ENCODE results near the gene C2orf49. TPM values are rescaled to one million over a fixed set of nuclear protein-coding genes. Genes with fewer than 3 reads are reported as not detected.

Gene C2orf49
- total RNA-seq, 1 experiment from 2014 or later, result 18.1 TPM

DNA sequence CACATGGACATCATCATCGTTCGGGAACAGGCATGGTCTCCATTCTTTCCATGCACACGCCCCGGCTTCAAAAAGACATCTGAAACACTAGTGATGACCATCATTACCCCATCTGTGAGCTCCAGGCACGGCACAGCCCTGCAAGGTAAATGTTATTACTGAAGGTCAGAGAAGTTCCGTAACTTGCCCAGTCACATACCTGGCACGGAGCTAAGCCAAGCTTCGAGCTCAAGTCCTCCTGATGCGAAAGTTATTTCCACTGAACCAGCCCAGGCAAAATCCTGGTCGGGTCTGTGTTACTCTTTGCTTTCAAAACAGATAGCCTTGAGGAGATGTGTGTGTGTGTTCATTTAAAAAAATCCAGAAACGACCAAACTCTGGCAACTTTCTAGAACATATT is 38.7 kb downstream of the C2orf49 start:
- TF ChIP-seq, protein P1, sequence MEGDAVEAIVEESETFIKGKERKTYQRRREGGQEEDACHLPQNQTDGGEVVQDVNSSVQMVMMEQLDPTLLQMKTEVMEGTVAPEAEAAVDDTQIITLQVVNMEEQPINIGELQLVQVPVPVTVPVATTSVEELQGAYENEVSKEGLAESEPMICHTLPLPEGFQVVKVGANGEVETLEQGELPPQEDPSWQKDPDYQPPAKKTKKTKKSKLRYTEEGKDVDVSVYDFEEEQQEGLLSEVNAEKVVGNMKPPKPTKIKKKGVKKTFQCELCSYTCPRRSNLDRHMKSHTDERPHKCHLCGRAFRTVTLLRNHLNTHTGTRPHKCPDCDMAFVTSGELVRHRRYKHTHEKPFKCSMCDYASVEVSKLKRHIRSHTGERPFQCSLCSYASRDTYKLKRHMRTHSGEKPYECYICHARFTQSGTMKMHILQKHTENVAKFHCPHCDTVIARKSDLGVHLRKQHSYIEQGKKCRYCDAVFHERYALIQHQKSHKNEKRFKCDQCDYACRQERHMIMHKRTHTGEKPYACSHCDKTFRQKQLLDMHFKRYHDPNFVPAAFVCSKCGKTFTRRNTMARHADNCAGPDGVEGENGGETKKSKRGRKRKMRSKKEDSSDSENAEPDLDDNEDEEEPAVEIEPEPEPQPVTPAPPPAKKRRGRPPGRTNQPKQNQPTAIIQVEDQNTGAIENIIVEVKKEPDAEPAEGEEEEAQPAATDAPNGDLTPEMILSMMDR (IDR thresholded peaks at IDR 0.05; ENCODE audit: unreplicated experiment), result no peak
- Mint-ChIP-seq H3K9me3 (ENCODE audit: low read depth, unreplicated experiment) (peaks cover 3% of the 10 kb centered on the region), H3K4me1 (ENCODE audit: low read depth, unreplicated experiment) (peaks cover 42% of the 10 kb centered on the region), H3K27ac (ENCODE audit: unreplicated experiment) (no peak overlapping the region), H3K27me3 (ENCODE audit: unreplicated experiment) (no peaks in the 10 kb centered on the region), H3K4me3 (ENCODE audit: low read depth, unreplicated experiment) (no peak overlapping the region), H3K36me3 (ENCODE audit: insufficient read depth, unreplicated experiment) (peaks cover 77% of the 10 kb centered on the region)
- CTCF ChIA-PET, result no interaction called here
- intact Hi-C loops (cut with micrococcal nuclease; ENCODE audit: unreplicated experiment), result no loop called here
- BruUV-seq (replicated peaks), result no TSS peak
- no peak for DNase-seq

DNA sequence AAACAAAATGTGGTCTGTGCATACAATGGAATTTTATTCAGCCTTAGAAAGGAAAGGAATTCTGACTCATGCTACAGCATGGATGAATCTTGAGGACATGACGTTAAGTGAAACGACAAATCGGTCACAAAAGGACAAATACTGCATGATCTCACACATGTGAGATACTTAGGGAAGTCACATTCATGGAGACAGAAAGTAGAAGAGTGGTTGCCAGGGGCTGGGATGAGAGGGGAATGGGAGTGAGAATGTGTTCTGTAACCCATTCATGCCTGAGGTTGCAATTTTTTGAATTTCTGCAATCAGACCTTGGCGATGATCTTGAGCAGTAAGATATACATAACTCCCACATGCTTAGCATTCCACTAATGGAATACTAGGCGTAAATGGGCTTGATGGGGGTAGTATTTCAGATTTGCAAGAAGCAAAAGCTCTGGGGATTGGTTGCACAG is 39.5 kb downstream of the C2orf49 start:
- Mint-ChIP-seq H3K36me3 (ENCODE audit: insufficient read depth, unreplicated experiment) (peaks cover 83% of the 10 kb centered on the region), H3K9me3 (ENCODE audit: low read depth, unreplicated experiment) (peaks cover 3% of the 10 kb centered on the region), H3K4me3 (ENCODE audit: low read depth, unreplicated experiment) (no peak overlapping the region), H3K27ac (ENCODE audit: unreplicated experiment) (peak overlapping the region; percentile 75), H3K4me1 (ENCODE audit: low read depth, unreplicated experiment) (peaks cover 42% of the 10 kb centered on the region), H3K27me3 (ENCODE audit: unreplicated experiment) (no peaks in the 10 kb centered on the region)
- intact Hi-C loops (cut with micrococcal nuclease; ENCODE audit: unreplicated experiment), result no loop called here
- no peak for DNase-seq
- TF ChIP-seq, protein P1 (IDR thresholded peaks at IDR 0.05; ENCODE audit: unreplicated experiment), result no peak
- BruUV-seq (replicated peaks), result no TSS peak
- CTCF ChIA-PET, result no interaction called here

DNA sequence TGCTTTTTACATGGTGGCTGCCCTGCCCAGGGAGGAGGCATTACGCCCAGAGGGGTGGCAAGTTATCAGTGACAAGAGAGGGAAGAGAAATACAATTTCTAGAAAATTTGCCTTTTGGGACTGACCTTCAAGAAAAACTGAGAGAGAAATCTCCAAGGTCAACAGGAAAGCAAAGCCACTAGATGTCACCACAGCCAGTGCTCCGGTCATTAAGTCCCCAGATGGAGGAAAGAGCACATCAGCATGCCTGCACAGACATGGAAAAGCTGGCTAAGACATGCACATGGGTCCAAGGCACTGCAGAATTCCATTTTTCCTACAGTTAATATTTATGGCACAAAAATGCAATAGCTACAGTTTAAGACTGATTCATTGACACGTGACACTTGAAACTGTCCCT is 40.5 kb downstream of the C2orf49 start:
- TF ChIP-seq, protein P1 (IDR thresholded peaks at IDR 0.05; ENCODE audit: unreplicated experiment), result no peak
- CTCF ChIA-PET, result no interaction called here
- Mint-ChIP-seq H3K4me3 (ENCODE audit: low read depth, unreplicated experiment) (no peak overlapping the region), H3K4me1 (ENCODE audit: low read depth, unreplicated experiment) (peaks cover 45% of the 10 kb centered on the region), H3K27ac (ENCODE audit: unreplicated experiment) (no peak overlapping the region), H3K36me3 (ENCODE audit: insufficient read depth, unreplicated experiment) (peaks cover 85% of the 10 kb centered on the region), H3K9me3 (ENCODE audit: low read depth, unreplicated experiment) (peaks cover 3% of the 10 kb centered on the region), H3K27me3 (ENCODE audit: unreplicated experiment) (no peaks in the 10 kb centered on the region)
- no peak for DNase-seq
- no TSS peak for BruUV-seq (replicated peaks)
- intact Hi-C loops (cut with micrococcal nuclease; ENCODE audit: unreplicated experiment), result loop anchor here (2.0 kb wide), 1 partner anchor 19 kb away; no protein-coding TSS in a partner anchor

DNA sequence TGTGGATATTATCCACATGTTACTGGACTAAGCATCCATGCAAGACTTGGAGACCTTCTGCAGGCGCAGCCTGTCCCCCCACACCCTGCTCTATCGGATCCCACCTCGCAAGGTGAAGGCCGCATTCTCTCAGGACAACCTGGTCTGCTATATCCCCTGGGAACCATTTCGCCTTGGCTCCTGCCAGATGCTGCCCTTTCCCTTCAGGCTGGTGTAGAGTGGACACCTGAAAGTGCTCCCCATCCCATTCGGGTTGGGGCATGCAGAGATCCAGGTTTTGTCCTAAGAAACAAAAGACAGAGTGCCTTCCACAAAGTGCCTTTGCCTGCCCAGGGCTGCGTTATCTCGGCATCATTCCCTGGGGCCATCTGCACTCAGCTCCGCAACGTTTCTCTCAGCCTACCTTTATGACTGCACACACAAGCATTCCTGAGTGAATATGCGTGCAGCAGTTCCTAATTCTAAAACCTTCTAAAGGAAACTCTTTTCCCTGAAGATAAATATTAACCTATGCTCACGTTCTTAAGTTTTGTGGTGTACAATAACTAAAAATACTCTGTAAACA is 41.0 kb downstream of the C2orf49 start:
- Mint-ChIP-seq H3K4me3 (ENCODE audit: low read depth, unreplicated experiment) (no peak overlapping the region), H3K9me3 (ENCODE audit: low read depth, unreplicated experiment) (peaks cover 3% of the 10 kb centered on the region), H3K27me3 (ENCODE audit: unreplicated experiment) (no peaks in the 10 kb centered on the region), H3K27ac (ENCODE audit: unreplicated experiment) (no peak overlapping the region), H3K36me3 (ENCODE audit: insufficient read depth, unreplicated experiment) (peaks cover 85% of the 10 kb centered on the region), H3K4me1 (ENCODE audit: low read depth, unreplicated experiment) (peaks cover 47% of the 10 kb centered on the region)
- CTCF ChIA-PET, result no interaction called here
- no peak for DNase-seq
- BruUV-seq (replicated peaks), result no TSS peak
- TF ChIP-seq, protein P1 (IDR thresholded peaks at IDR 0.05; ENCODE audit: unreplicated experiment), result no peak
- intact Hi-C loops (cut with micrococcal nuclease; ENCODE audit: unreplicated experiment), result loop anchor here (2.0 kb wide), 1 partner anchor 18 kb away; no protein-coding TSS in a partner anchor

Data from Calu3 (cell line).